Nephron progenitor cell (in vitro differentiated cells): ENCODE measurements around the gene PKHD1.
"Not testable (repeated sequence)": the region's sequence is repeated elsewhere in the genome, so short reads cannot be mapped to it uniquely, and the experiment has no call there.

Source experiments
- DNase-seq: peaks from one replicate; pipeline ENCODE4 v3.0.0; 2021
- H3K27ac Mint-ChIP-seq: 2 replicates; pipeline ENCODE4 v1.8.0; 2021; ENCODE audit warnings: mild to moderate bottlenecking, moderate library complexity, mixed read lengths
- H3K27me3 Mint-ChIP-seq: 2 replicates; pipeline ENCODE4 v1.8.0; 2021; ENCODE audit warnings: mild to moderate bottlenecking, low read depth, mixed read lengths; ENCODE audit not compliant: poor library complexity
- H3K36me3 Mint-ChIP-seq: 2 replicates; pipeline ENCODE4 v1.8.0; 2021; ENCODE audit warnings: low read depth, mixed read lengths
- H3K4me1 Mint-ChIP-seq: 2 replicates; pipeline ENCODE4 v1.8.0; 2021; ENCODE audit warnings: mixed read lengths
- H3K4me3 Mint-ChIP-seq: 2 replicates; pipeline ENCODE4 v1.8.0; 2021; ENCODE audit warnings: mild to moderate bottlenecking, moderate library complexity, mixed read lengths
- H3K9me3 Mint-ChIP-seq: 2 replicates; pipeline ENCODE4 v1.8.0; 2021; ENCODE audit warnings: mild to moderate bottlenecking, moderate library complexity, mixed read lengths
- CTCF ChIP-seq: fragments of 200-600 bp; sonication (generic); IDR thresholded peaks from 2 replicates; pipeline ENCODE4 v1.5.0; 2021; ENCODE audit warnings: antibody characterized with exemption

PKHD1 gene

GRCh38 chr6:51927450-51927849, 160.0 kb downstream of the PKHD1 start:
- no peak for TF ChIP-seq CTCF
- no peaks in the 10 kb centered on the region for H3K27me3 Mint-ChIP-seq

GRCh38 chr6:51926125-51926524, 161.3 kb downstream of the PKHD1 start:
- Mint-ChIP-seq H3K36me3 (no peaks in the 10 kb centered on the region), H3K4me3 (no peak overlapping the region), H3K4me1 (no peaks in the 10 kb centered on the region), H3K27me3 (peaks cover 3% of the 10 kb centered on the region), H3K9me3 (peaks cover 21% of the 10 kb centered on the region), H3K27ac (no peak overlapping the region)
- TF ChIP-seq CTCF: no peak
- DNase-seq: no peak

More at GRCh38 chr6:51927450-51927849, 160.0 kb downstream of the PKHD1 start:
- H3K36me3 Mint-ChIP-seq: no peaks in the 10 kb centered on the region
- peaks cover 11% of the 10 kb centered on the region for H3K9me3 Mint-ChIP-seq
- H3K4me3 Mint-ChIP-seq: no peak overlapping the region
- no peaks in the 10 kb centered on the region for H3K4me1 Mint-ChIP-seq
- no peak for DNase-seq
- no peak overlapping the region for H3K27ac Mint-ChIP-seq

- not testable (repeated sequence) for H3K4me1 Mint-ChIP-seq, H3K4me3 Mint-ChIP-seq, H3K27me3 Mint-ChIP-seq, DNase-seq, H3K36me3 Mint-ChIP-seq, H3K27ac Mint-ChIP-seq
- H3K9me3 Mint-ChIP-seq: peaks cover 42% of the 10 kb centered on the region
Measured at GRCh38 chr6:51922479-51922878, 164.9 kb downstream of the PKHD1 start.

- H3K27me3 Mint-ChIP-seq, H3K27ac Mint-ChIP-seq: not testable (repeated sequence)
Measured at GRCh38 chr6:51918347-51918746, 169.1 kb downstream of the PKHD1 start.

GRCh38 chr6:51915098-51915497, 172.3 kb downstream of the PKHD1 start:
- DNase-seq: no peak
- no peak for TF ChIP-seq CTCF
- peaks cover 10% of the 10 kb centered on the region for H3K27me3 Mint-ChIP-seq

More at GRCh38 chr6:51918347-51918746, 169.1 kb downstream of the PKHD1 start:
- H3K36me3 Mint-ChIP-seq, DNase-seq, H3K4me3 Mint-ChIP-seq, H3K4me1 Mint-ChIP-seq: not testable (repeated sequence)
- peaks cover 36% of the 10 kb centered on the region for H3K9me3 Mint-ChIP-seq

GRCh38 chr6:51913265-51913664, 174.1 kb downstream of the PKHD1 start:
- H3K27ac Mint-ChIP-seq: no peak overlapping the region
- no peak for DNase-seq

More at GRCh38 chr6:51915098-51915497, 172.3 kb downstream of the PKHD1 start:
- Mint-ChIP-seq H3K4me1 (peaks cover 4% of the 10 kb centered on the region), H3K36me3 (no peaks in the 10 kb centered on the region), H3K27ac (no peak overlapping the region), H3K4me3 (no peak overlapping the region), H3K9me3 (peaks cover 14% of the 10 kb centered on the region)

More at GRCh38 chr6:51913265-51913664, 174.1 kb downstream of the PKHD1 start:
- Mint-ChIP-seq H3K4me1 (peaks cover 4% of the 10 kb centered on the region), H3K9me3 (no peaks in the 10 kb centered on the region), H3K36me3 (no peaks in the 10 kb centered on the region), H3K4me3 (no peak overlapping the region), H3K27me3 (peaks cover 6% of the 10 kb centered on the region)
- TF ChIP-seq CTCF: no peak
